Measurements from ENCODE around the gene PRKCZ. TPM values are rescaled to one million over a fixed set of nuclear protein-coding genes. Genes with fewer than 3 reads are reported as not detected.

Gene PRKCZ
- total and polyA plus RNA-seq, 2 of the 4 experiments (the other 2 are of a cell fraction) = 2.0 to 3.5 TPM

- TF ChIP-seq SMC3 (IDR thresholded peaks at IDR 0.05; ENCODE audit: low read depth, low read length) = no peak
- TF ChIP-seq RFX5 (IDR thresholded peaks at IDR 0.05; ENCODE audit: low read depth, low read length) = no peak
Measured at GRCh38 chr1:2031546-2032540, 18.4 kb upstream of the PRKCZ start (continued).

- H3K4ac ChIP-seq (ENCODE audit: low read depth, low read length) = no peak overlapping the region
- H3K36me3 ChIP-seq (ENCODE audit: control insufficient read depth, insufficient read depth, low read length) = no peaks in the 10 kb centered on the region
- in situ Hi-C loops (cut with MboI; ENCODE audit: low sequenced_read_pairs) (no loop called here), dilution Hi-C loops (cut with HindIII; ENCODE audit: low sequenced_read_pairs, unreplicated experiment) (no loop called here), intact Hi-C loops (cut with micrococcal nuclease) (no loop called here)
- H3K23ac ChIP-seq (ENCODE audit: low read depth, low read length) = no peak overlapping the region
- ChIA-PET CTCF (no interaction called here), POLR2A (ENCODE audit: unreplicated experiment) (no interaction called here)
- 90% methylated on average over 3 of the region's 14 CpGs; no CpG with 5 or more reads in 1 of the 2 experiments for WGBS, 2 experiments (ENCODE audit: extremely low coverage in 2 of 2, insufficient read length in 1 of 2)
- no peak overlapping the region for H2AFZ ChIP-seq (replicated peaks; ENCODE audit: low read length, poor library complexity)
- H3K56ac ChIP-seq (ENCODE audit: extremely low read depth, insufficient read depth, low read length) = no peak overlapping the region
- H3K4me2 ChIP-seq (ENCODE audit: low read depth, low read length) = no peak overlapping the region
- H3K27ac ChIP-seq (ENCODE audit: insufficient read depth, low read length) = no peak overlapping the region
- H3K9ac ChIP-seq (ENCODE audit: low read depth, low read length) = no peak overlapping the region
- H4K20me1 ChIP-seq (ENCODE audit: insufficient read depth, low read length) = no peaks in the 10 kb centered on the region
- BruUV-seq (replicated peaks) = no TSS peak
- no peaks in the 10 kb centered on the region for H3K79me1 ChIP-seq (ENCODE audit: low read depth in 1 of 2, low read length in 2 of 2)
- no peak overlapping the region for H2BK20ac ChIP-seq (ENCODE audit: low read depth, low read length)
- no peak overlapping the region for H3K4me3 ChIP-seq (ENCODE audit: insufficient read depth, low read depth, low read length)
- H4K91ac ChIP-seq (ENCODE audit: insufficient read depth, low read depth, low read length) = no peak overlapping the region
- no peaks in the 10 kb centered on the region for H3K9me1 ChIP-seq (ENCODE audit: insufficient read depth, low read length)
- H2BK15ac ChIP-seq (ENCODE audit: low read depth, low read length) = no peak overlapping the region
- no peak overlapping the region for H2BK120ac ChIP-seq (ENCODE audit: low read depth, low read length)
- H3K4me1 ChIP-seq (ENCODE audit: control insufficient read depth, insufficient read depth, low read length) = no peaks in the 10 kb centered on the region
- no peak overlapping the region for H2AK5ac ChIP-seq (ENCODE audit: low read depth, low read length)
- no peak overlapping the region for H4K8ac ChIP-seq (ENCODE audit: low read depth in 2 of 2, low read length in 2 of 2)
- H3K9me3 ChIP-seq (ENCODE audit: control insufficient read depth, insufficient read depth, low read length) = no peaks in the 10 kb centered on the region
- peaks cover 42% of the 10 kb centered on the region for H3K27me3 ChIP-seq (ENCODE audit: control insufficient read depth, insufficient read depth, low read length)
- H2AK9ac ChIP-seq (replicated peaks; ENCODE audit: low read depth, low read length, poor library complexity) = no peak overlapping the region
- H3K18ac ChIP-seq (ENCODE audit: low read depth, low read length) = no peak overlapping the region
- ATAC-seq (ENCODE audit: low read depth) (no peak), DNase-seq (no peak)
- no peak overlapping the region for H4K5ac ChIP-seq (ENCODE audit: low read depth, low read length)
- H3K14ac ChIP-seq (replicated peaks; ENCODE audit: low read depth, low read length) = no peak overlapping the region
- TF ChIP-seq FOS (IDR thresholded peaks at IDR 0.05; ENCODE audit: low read depth, low read length) = no peak
- H2BK5ac ChIP-seq (ENCODE audit: low read depth, low read length, poor library complexity, severe bottlenecking) = no peak overlapping the region
Measured at GRCh38 chr1:2032737-2033136, 17.5 kb upstream of the PRKCZ start.
